WTC11 (cell line): ENCODE data around the gene LHFPL6.

Experiments
- CREM ChIP-seq: sonication (generic); formaldehyde crosslinking; IDR thresholded peaks from 2 replicates; pipeline ENCODE4 v1.8.1; 2022; ENCODE audit warnings: mild to moderate bottlenecking, missing genetic modification reagents, moderate library complexity
- FOXK1 ChIP-seq: sonication (generic); formaldehyde crosslinking; IDR thresholded peaks from 2 replicates; pipeline ENCODE4 v1.8.0; 2022; ENCODE audit warnings: mild to moderate bottlenecking, moderate library complexity, missing genetic modification reagents

DNA sequence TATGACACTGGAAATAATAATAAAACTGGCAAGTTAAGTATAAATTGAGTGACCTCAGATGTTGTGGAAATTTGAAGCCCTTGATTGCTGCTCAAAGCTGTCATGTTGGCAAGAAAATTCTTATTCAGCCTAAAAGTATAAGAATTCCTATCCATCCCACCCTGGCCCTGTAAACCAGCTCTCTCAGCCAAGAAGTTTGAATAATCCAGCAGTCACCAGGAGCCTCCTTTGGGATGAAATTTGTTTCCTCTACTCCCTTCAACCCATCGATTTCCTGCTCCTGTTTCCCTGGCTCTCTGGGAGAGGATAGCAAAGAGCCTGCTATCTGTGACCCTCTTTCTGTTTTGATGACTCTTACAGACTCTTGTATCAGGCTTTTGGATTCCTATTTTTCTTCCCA lies 169.3 kb downstream of the LHFPL6 start:
- TF ChIP-seq FOXK1 (CRISPR knock-in tag) (no peak), CREM (no peak)
